Measurements from ENCODE around the gene MTMR4.
A peak's percentile ranks its signal among the peaks of the same experiment; 100 is the strongest.

Gene MTMR4

DNA sequence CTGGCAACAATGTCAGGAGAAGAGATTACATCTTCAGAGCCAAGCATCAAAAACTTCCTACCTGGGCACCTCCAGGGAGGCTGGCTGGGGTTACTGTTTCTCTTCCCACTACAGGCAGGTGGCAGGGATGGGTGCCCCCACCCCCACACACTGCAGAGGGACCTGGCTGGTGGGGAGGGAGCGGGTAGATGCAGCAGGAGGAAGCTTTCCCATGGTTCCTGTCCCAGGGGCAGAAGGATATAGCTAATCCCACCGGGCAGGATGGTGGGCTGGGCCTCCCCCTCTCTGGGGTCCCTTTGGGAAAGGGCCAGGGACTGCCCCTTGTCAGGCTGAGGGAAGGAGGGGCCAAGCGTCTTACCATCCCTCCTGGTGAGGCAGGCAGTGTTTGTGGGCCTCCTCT is 16.7 kb upstream of the MTMR4 start:
- Histone ChIP-seq H3K9ac (ENCODE audit: low read depth, low read length, poor library complexity) (peak overlapping the region; percentile 85), H4K91ac (ENCODE audit: low read depth, low read length, poor library complexity) (no peak overlapping the region), H3K36me3 (replicated peaks in 1 of 2; ENCODE audit: control insufficient read depth in 2 of 2, insufficient read depth in 2 of 2, low read length in 2 of 2) (no peaks in the 10 kb centered on the region), H2AK5ac (ENCODE audit: low read depth, low read length) (no peak overlapping the region), H3K4ac (ENCODE audit: low read length) (no peak overlapping the region), H3K23ac (ENCODE audit: low read depth, low read length, poor library complexity) (no peak overlapping the region), H3K4me1 (ENCODE audit: control insufficient read depth in 2 of 2, insufficient read depth in 1 of 2, low read depth in 1 of 2, low read length in 2 of 2) (peaks cover 10 to 15% of the 10 kb centered on the region in 2 donors), H3K4me3 (ENCODE audit: low read length in 2 of 2) (peak overlapping the region in 1 of 2 donors; percentile 77), H3K18ac (ENCODE audit: low read length) (peak overlapping the region; percentile 78), H4K8ac (ENCODE audit: low read depth, low read length) (no peak overlapping the region), H2BK12ac (ENCODE audit: low read length) (peak overlapping the region; percentile 88), H3K27ac (replicated peaks; ENCODE audit: low read length) (no peak overlapping the region), H3K4me2 (ENCODE audit: insufficient read depth, low read length, poor library complexity, severe bottlenecking) (peak overlapping the region; percentile 88), H2AFZ (ENCODE audit: low read length) (peak overlapping the region; percentile 85), H2BK120ac (ENCODE audit: low read depth, low read length) (no peak overlapping the region), H2BK5ac (ENCODE audit: low read length) (no peak overlapping the region), H2BK15ac (ENCODE audit: low read length) (no peak overlapping the region), H3K14ac (ENCODE audit: low read length) (no peak overlapping the region), H3K79me1 (ENCODE audit: low read depth, low read length) (no peaks in the 10 kb centered on the region), H3K9me3 (replicated peaks in 1 of 2; ENCODE audit: control insufficient read depth in 2 of 2, insufficient read depth in 1 of 2, low read depth in 1 of 2, low read length in 2 of 2) (no peaks in the 10 kb centered on the region), H3K27me3 (ENCODE audit: control insufficient read depth in 3 of 3, insufficient read depth in 3 of 3, low read depth in 1 of 3, low read length in 3 of 3) (peaks cover 0 to 82% (median 2%) of the 10 kb centered on the region in 3 experiments)
- DNase-seq (ENCODE audit: low spot score) = no peak
- no CpG with 5 or more reads among the region's 3 CpGs for WGBS, 2 donors (ENCODE audit: extremely low coverage in 2 of 2, insufficient read length in 2 of 2, insufficient replicate concordance in 1 of 2)

DNA sequence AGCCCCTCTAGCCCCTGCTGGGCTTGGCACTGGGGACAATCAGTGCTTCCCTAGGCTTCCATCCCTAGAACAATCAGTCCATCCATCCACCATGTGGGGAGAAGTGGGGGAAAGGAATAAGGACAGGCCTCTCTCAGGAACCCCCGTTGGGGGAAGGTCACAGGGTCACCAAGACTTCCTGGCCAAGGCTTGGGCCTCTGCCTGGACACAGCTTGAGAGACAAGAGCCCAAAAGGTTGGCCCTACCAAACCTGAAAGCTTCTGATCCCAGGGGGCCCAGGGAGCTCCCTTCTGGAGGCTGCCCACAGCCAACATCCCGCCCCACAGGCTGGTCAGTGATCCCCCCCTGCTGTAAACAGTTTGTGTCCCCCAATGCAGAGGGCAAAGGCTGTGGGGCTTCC is 16.2 kb upstream of the MTMR4 start:
- Histone ChIP-seq H3K27me3 (ENCODE audit: control insufficient read depth in 3 of 3, insufficient read depth in 3 of 3, low read depth in 1 of 3, low read length in 3 of 3) (peaks cover 0 to 82% (median 2%) of the 10 kb centered on the region in 3 experiments), H3K4me3 (ENCODE audit: low read length in 2 of 2) (no peak overlapping the region), H2AK5ac (ENCODE audit: low read depth, low read length) (no peak overlapping the region), H2BK120ac (ENCODE audit: low read depth, low read length) (no peak overlapping the region), H3K23ac (ENCODE audit: low read depth, low read length, poor library complexity) (no peak overlapping the region), H3K14ac (ENCODE audit: low read length) (no peak overlapping the region), H3K36me3 (replicated peaks in 1 of 2; ENCODE audit: control insufficient read depth in 2 of 2, insufficient read depth in 2 of 2, low read length in 2 of 2) (no peaks in the 10 kb centered on the region), H3K4me1 (ENCODE audit: control insufficient read depth in 2 of 2, insufficient read depth in 1 of 2, low read depth in 1 of 2, low read length in 2 of 2) (peaks cover 10 to 15% of the 10 kb centered on the region in 2 donors), H3K9ac (ENCODE audit: low read depth, low read length, poor library complexity) (no peak overlapping the region), H4K91ac (ENCODE audit: low read depth, low read length, poor library complexity) (no peak overlapping the region), H2BK5ac (ENCODE audit: low read length) (no peak overlapping the region), H3K4me2 (ENCODE audit: insufficient read depth, low read length, poor library complexity, severe bottlenecking) (no peak overlapping the region), H2BK15ac (ENCODE audit: low read length) (no peak overlapping the region), H2BK12ac (ENCODE audit: low read length) (no peak overlapping the region), H2AFZ (ENCODE audit: low read length) (no peak overlapping the region), H3K4ac (ENCODE audit: low read length) (no peak overlapping the region), H3K18ac (ENCODE audit: low read length) (peak overlapping the region; percentile 21), H3K79me1 (ENCODE audit: low read depth, low read length) (no peaks in the 10 kb centered on the region), H3K9me3 (replicated peaks in 1 of 2; ENCODE audit: control insufficient read depth in 2 of 2, insufficient read depth in 1 of 2, low read depth in 1 of 2, low read length in 2 of 2) (no peaks in the 10 kb centered on the region), H3K27ac (replicated peaks; ENCODE audit: low read length) (no peak overlapping the region), H4K8ac (ENCODE audit: low read depth, low read length) (no peak overlapping the region)
- WGBS, 2 donors (ENCODE audit: extremely low coverage in 2 of 2, insufficient read length in 2 of 2, insufficient replicate concordance in 1 of 2) = no CpG with 5 or more reads among the region's 2 CpGs
- DNase-seq (ENCODE audit: low spot score) = no peak

DNA sequence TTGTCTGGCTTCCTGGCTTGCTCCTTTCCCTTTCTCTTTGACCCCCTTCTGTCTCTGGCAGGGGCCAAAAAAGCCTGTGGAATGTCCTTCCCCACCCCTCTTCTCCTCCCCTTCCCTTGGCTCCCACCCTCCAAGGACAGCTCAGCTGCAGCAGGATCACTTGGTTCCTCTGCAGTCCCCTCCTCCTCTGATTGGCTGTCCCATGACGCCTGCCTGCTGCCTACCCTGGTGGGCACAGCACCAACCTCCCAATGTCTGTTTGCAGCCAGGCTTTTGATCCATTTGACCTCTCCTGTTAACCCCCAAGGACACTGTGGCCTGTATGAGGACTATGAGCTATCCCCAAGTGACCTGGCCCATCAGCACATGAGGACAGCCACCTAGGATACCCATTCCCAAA is 14.8 kb upstream of the MTMR4 start:
- Histone ChIP-seq H3K9me3 (replicated peaks in 1 of 2; ENCODE audit: control insufficient read depth in 2 of 2, insufficient read depth in 1 of 2, low read depth in 1 of 2, low read length in 2 of 2) (no peaks in the 10 kb centered on the region), H3K4ac (ENCODE audit: low read length) (no peak overlapping the region), H3K4me2 (ENCODE audit: insufficient read depth, low read length, poor library complexity, severe bottlenecking) (no peak overlapping the region), H3K14ac (ENCODE audit: low read length) (no peak overlapping the region), H3K23ac (ENCODE audit: low read depth, low read length, poor library complexity) (no peak overlapping the region), H2BK12ac (ENCODE audit: low read length) (no peak overlapping the region), H2AK5ac (ENCODE audit: low read depth, low read length) (no peak overlapping the region), H3K18ac (ENCODE audit: low read length) (no peak overlapping the region), H4K8ac (ENCODE audit: low read depth, low read length) (no peak overlapping the region), H3K4me1 (ENCODE audit: control insufficient read depth in 2 of 2, insufficient read depth in 1 of 2, low read depth in 1 of 2, low read length in 2 of 2) (peaks cover 10 to 15% of the 10 kb centered on the region in 2 donors), H2BK15ac (ENCODE audit: low read length) (no peak overlapping the region), H3K9ac (ENCODE audit: low read depth, low read length, poor library complexity) (no peak overlapping the region), H2BK5ac (ENCODE audit: low read length) (no peak overlapping the region), H3K79me1 (ENCODE audit: low read depth, low read length) (no peaks in the 10 kb centered on the region), H3K27ac (replicated peaks; ENCODE audit: low read length) (no peak overlapping the region), H2AFZ (ENCODE audit: low read length) (no peak overlapping the region), H3K36me3 (replicated peaks in 1 of 2; ENCODE audit: control insufficient read depth in 2 of 2, insufficient read depth in 2 of 2, low read length in 2 of 2) (no peaks in the 10 kb centered on the region), H4K91ac (ENCODE audit: low read depth, low read length, poor library complexity) (no peak overlapping the region), H2BK120ac (ENCODE audit: low read depth, low read length) (no peak overlapping the region), H3K4me3 (ENCODE audit: low read length in 2 of 2) (no peak overlapping the region), H3K27me3 (ENCODE audit: control insufficient read depth in 3 of 3, insufficient read depth in 3 of 3, low read depth in 1 of 3, low read length in 3 of 3) (peaks cover 0 to 71% (median 2%) of the 10 kb centered on the region in 3 experiments)
- no CpG with 5 or more reads among the region's 1 CpG for WGBS, 2 donors (ENCODE audit: extremely low coverage in 2 of 2, insufficient read length in 2 of 2, insufficient replicate concordance in 1 of 2)
- DNase-seq (ENCODE audit: low spot score) = no peak

DNA sequence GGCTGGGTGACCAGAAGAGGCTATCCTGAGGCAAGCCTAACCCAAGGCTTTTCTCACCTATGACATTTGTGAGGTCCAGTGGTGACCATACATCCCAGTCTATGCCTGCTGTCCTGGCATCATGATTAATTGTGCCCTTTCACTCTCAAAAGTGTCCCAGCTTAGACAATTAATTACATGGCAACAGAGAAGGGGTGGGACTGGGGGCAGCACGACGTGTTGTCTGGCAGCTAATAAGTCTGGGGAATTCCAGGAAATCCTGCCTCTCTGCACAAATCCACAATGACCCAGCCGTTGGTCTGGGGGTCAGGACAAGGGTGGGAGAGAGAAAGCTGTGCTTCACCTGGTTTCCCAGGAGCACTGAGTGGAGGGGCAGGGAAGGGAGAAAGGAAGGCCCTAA is 14.0 kb upstream of the MTMR4 start:
- Histone ChIP-seq H2BK12ac (ENCODE audit: low read length) (no peak overlapping the region), H3K36me3 (replicated peaks in 1 of 2; ENCODE audit: control insufficient read depth in 2 of 2, insufficient read depth in 2 of 2, low read length in 2 of 2) (no peaks in the 10 kb centered on the region), H3K9ac (ENCODE audit: low read depth, low read length, poor library complexity) (no peak overlapping the region), H4K8ac (ENCODE audit: low read depth, low read length) (no peak overlapping the region), H3K4ac (ENCODE audit: low read length) (no peak overlapping the region), H3K4me1 (ENCODE audit: control insufficient read depth in 2 of 2, insufficient read depth in 1 of 2, low read depth in 1 of 2, low read length in 2 of 2) (peaks cover 10 to 15% of the 10 kb centered on the region in 2 donors), H3K23ac (ENCODE audit: low read depth, low read length, poor library complexity) (peak overlapping the region; percentile 12), H2AFZ (ENCODE audit: low read length) (no peak overlapping the region), H3K4me3 (ENCODE audit: low read length in 2 of 2) (no peak overlapping the region), H4K91ac (ENCODE audit: low read depth, low read length, poor library complexity) (no peak overlapping the region), H3K4me2 (ENCODE audit: insufficient read depth, low read length, poor library complexity, severe bottlenecking) (no peak overlapping the region), H3K27ac (replicated peaks; ENCODE audit: low read length) (no peak overlapping the region), H3K79me1 (ENCODE audit: low read depth, low read length) (no peaks in the 10 kb centered on the region), H2BK5ac (ENCODE audit: low read length) (no peak overlapping the region), H2BK15ac (ENCODE audit: low read length) (no peak overlapping the region), H3K27me3 (ENCODE audit: control insufficient read depth in 3 of 3, insufficient read depth in 3 of 3, low read depth in 1 of 3, low read length in 3 of 3) (peaks cover 0 to 66% (median 2%) of the 10 kb centered on the region in 3 experiments), H3K9me3 (replicated peaks in 1 of 2; ENCODE audit: control insufficient read depth in 2 of 2, insufficient read depth in 1 of 2, low read depth in 1 of 2, low read length in 2 of 2) (no peaks in the 10 kb centered on the region), H3K18ac (ENCODE audit: low read length) (no peak overlapping the region), H2BK120ac (ENCODE audit: low read depth, low read length) (no peak overlapping the region), H3K14ac (ENCODE audit: low read length) (no peak overlapping the region), H2AK5ac (ENCODE audit: low read depth, low read length) (no peak overlapping the region)
- no peak for DNase-seq (ENCODE audit: low spot score)
- no CpG with 5 or more reads among the region's 3 CpGs for WGBS, 2 donors (ENCODE audit: extremely low coverage in 2 of 2, insufficient read length in 2 of 2, insufficient replicate concordance in 1 of 2)
